H1 (cell line): Measurements from ENCODE around the gene RELL2. TPM values are rescaled to one million over a fixed set of nuclear protein-coding genes. Genes with fewer than 3 reads are reported as not detected.

Experiments
- BCL11A ChIP-seq, 2 experiments: IDR thresholded peaks; one replicate each; pipeline ENCODE4 v1.6.1; 2011; ENCODE audit warnings: low read depth in 2 of 2, low read length in 2 of 2, mild to moderate bottlenecking in 2 of 2
- NANOG ChIP-seq: IDR thresholded peaks from 2 replicates; pipeline ENCODE4 v1.6.1; 2011; ENCODE audit warnings: low read length, low read depth, mild to moderate bottlenecking, inconsistent platforms; ENCODE audit not compliant: insufficient read depth, poor library complexity, severe bottlenecking
- TAF1 ChIP-seq: IDR thresholded peaks from 2 replicates; pipeline ENCODE4 v1.6.1; 2011; ENCODE audit warnings: mild to moderate bottlenecking, low read depth, low read length
- polyA plus RNA-seq, 7 experiments: library from polyadenylated mRNA; depleted of rRNA in 3 of 7; stranded (reverse) in 5 of 7; unstranded in 2 of 7; fragments of >200 nt in 5 of 7; fragments of 200-250 nt in 2 of 7; gene quantifications; 1 replicate in 5 of 7; 2 replicates in 1 of 7; 4 replicates in 1 of 7; pipeline versions ENCODE4 v1.2.1 to v1.2.3, GENCODE V29; 2011 to 2013; ENCODE audit warnings: missing spikeins in 2 of 7, mixed read lengths in 2 of 7
- total RNA-seq: library from RNA; stranded (reverse); fragmentation: NEBNext Ultra II Directional; extraction: Animal tissue kit (Norgen Biotek cat#: 25700); gene quantifications from 2 replicates; pipeline ENCODE4 v1.2.1, GENCODE V29; 2021

The RELL2 gene
- total and polyA plus RNA-seq, 2 of the 8 experiments (the other 6 are each of a cell fraction or from before 2014, with no cell fraction given) = 18.6 to 23.7 TPM

DNA sequence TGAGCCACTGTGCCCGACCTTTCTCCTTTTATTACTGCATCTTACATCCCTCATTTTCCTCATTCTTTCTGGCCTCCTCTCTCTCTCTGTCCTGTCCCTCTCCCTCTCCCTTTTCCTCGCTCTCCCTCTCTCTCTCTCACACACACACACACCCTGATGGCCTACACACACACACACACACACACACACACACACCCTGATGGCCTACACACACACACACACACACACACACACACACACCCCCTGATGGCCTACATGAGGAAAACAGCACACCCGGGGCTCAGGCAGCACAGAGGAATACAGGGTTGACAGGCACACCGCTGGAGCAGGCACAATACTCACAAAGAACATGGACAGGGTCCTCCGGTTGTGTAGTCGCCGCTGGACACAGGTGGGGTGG lies 18.2 kb downstream of the RELL2 start (continued):
- TF ChIP-seq NANOG = no peak
- TF ChIP-seq TAF1 = no peak
- no peak for TF ChIP-seq BCL11A (IDR thresholded peaks at IDR 0.05; ENCODE audit: low read depth in 2 of 2, low read length in 2 of 2)
- TF ChIP-seq, all 59 proteins: peak for 0
